GM18867 (cell line): ENCODE results near the gene BMPR2.
"Not testable (repeated sequence)": the region's sequence is repeated elsewhere in the genome, so short reads cannot be mapped to it uniquely, and the experiment has no call there.

Source experiments
- ATAC-seq: cut with Tn5 transposase; IDR thresholded peaks from one replicate; pipeline ENCODE4 v1.9.1; 2021; ENCODE audit warnings: mild to moderate bottlenecking, moderate library complexity; ENCODE audit not compliant: unreplicated experiment

BMPR2 gene

DNA sequence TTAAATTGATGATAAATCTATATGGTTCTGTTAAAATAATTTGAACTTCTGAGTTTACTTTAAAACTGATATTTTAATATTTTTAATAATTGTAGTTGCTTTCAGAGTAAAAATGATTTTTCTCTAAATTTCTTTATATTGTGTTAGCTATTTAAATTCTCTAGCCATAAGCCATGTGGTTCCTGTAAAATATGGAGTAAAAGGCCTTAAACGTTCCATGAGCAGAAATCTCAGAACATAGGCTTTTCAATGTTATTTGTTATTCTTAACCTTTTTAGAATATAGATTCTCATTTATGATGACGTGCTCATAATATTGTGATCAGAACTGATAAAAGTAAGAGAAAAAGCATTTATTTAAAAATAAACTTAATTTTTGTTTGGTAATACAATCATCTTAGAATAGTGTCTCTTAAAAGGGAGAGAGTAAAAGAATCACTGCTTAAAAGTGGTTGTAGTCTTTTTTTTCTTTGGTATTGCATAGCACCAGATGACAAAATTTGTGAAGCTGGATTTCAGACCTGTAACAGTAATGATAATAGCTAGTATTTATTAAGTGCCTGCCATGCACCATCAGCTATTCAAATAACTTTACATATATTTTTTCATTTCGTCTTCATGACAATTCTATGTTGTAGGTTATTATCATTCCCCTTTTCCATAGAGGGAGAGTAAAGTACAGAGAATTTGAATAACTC, 2.7 kb downstream of the BMPR2 start:
- no peak for ATAC-seq

DNA sequence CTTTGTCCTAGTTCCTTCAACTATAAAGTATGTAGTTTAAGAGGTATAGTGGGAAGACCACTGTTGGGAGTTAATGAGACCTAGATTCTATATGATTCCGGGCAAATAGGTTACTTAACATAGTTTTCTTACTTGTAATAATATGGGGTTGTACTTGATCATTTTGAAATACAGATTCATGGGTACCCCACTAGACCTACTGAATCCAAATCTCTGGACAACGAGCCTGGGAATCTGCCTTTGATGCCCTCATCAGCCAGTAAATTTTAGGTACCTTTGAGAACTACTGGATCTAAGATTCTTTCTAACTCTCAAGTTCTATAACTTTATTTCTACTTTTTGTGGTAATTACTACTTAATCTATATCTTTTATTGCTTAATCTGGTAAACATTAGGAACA, 6.6 kb downstream of the BMPR2 start:
- no peak for ATAC-seq

DNA sequence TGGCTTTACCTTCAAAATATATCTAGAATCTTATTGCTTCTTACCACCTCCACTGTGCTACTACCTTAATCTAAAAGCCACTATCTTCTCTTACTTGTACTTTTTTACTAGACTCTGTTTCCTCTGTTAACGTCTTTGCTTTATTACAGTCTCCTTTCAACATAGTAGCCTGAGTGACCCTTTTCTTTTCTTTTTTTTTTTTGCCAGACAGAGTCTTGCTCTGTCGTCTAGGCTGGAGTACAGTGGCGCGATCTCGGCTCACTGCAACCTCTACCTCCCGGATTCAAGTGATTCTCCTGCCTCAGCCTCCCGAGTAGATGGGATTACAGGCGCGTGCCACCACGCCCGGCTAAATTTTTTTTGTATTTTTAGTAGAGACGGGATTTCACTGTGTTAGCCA, 10.4 kb downstream of the BMPR2 start:
- not testable (repeated sequence) for ATAC-seq

DNA sequence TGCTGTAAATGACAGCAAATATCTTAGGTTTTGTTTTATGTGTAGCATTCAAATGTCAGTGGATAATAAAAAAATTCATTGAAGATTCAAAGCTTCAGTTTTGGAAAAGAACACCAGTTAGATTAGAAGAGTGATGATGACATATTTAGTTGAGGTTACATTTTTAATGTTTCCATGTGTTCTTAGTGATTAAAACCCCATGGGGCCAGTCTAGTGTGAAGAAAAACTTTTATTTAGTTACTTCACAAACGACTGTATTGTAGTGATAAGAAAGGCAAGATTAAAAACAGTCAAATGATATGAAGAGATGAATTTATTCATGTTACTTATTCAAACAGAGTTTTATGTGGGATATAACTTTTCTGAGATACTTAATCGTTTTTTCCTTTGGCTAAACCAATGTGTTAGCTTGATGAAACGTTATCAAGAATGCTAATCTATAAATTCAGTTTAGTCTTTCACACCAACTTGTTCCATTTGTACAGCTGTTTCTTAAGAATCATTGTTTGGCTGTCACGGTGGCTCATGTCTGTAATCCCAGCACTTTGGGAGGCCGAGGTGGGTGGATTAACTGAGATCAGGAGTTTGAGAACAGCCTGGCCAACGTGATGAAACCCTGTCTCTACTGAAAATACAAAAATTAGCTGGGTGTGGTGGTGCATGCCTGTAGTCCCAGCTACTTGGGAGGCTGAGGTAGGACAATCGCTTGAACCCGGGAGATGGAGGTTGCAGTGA, 11.6 kb downstream of the BMPR2 start:
- no peak for ATAC-seq

DNA sequence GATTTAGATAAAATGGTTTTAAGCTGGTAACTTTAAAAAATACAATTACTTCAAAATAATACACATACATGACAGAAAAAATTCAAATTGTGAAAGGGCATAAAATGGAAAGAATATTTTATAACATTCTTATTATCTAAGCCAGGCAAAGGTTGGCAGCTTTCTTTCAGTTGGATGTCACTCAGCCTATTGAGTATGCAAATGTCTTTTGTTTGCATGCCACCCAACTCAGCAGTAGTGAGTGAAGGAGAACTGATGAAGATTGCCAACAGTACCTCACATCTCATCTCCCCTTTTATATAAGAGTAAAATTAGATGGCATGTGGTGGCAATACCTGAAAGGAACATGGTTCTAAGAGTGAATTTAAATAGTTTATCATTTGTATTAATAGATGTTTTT, 24.8 kb downstream of the BMPR2 start:
- ATAC-seq = no peak

DNA sequence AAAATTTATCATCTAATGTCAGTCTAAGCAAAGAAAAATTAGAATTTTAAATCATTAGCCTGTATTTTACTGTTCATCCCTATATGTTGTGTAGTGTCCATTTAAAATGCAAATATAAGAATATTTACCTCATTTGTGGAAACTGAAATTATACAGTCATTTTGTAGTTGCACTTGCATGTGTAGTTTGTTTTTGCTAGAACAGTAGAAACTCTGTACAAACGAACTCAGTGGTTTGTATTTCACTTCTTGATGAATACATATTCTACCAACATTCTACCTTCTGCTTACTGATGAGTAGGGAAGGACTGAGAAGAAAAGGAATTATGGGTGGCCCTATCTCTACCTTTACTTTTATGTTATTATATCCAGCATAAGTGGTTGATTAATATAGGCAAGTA, 29.7 kb downstream of the BMPR2 start:
- ATAC-seq = no peak

DNA sequence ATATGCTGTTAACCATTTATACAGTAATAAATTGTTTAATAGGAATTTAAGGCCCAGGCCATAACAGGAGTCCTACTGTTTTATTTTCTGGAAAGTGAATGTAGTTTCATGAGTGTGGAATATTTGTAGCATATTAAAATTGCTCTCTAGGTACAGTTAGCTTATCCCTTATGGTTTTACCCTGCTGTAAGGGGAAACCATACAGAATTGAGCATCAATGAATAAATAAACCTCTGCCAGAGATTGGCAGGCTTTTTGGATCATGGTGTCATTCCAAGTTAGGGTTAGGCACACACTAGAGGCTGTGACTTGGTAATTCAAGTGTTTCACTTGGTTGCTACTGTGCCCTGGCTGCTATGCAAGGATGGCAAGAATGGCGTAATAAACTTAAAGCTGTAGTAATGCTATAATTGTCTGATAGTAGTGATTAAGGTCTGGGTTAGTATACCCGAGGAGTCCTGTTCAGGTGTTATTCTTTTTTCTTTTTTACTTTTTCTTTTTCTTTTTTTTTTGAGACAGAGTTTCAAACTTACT, 30.4 kb downstream of the BMPR2 start:
- no peak for ATAC-seq

DNA sequence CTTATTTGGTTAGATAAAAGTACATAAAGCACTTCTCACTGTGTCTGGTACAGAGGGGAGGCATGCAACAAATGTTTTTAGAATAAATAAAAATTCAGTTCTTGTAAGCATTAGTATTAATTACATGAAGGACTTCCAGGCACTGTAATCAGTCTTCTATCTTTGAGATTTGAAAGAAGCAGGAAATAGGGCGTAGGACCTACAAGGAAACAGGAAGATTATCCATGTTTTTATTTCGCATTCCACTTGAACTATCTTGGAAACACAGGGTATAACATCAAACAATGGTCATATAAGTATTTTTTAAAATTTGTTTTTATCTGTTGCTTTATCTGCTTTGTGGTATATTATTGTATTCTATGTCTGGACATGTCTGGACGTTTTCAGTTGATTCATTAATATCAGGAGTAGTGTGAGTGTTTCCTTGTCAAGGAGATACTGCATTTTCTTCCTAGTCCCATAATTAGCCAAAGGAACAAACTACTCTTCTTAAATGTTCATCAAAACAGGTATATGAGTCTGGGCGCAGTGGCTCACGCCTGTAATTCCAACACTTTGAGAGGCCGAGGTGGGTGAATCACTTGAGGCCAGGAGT, 32.5 kb downstream of the BMPR2 start:
- ATAC-seq = no peak

DNA sequence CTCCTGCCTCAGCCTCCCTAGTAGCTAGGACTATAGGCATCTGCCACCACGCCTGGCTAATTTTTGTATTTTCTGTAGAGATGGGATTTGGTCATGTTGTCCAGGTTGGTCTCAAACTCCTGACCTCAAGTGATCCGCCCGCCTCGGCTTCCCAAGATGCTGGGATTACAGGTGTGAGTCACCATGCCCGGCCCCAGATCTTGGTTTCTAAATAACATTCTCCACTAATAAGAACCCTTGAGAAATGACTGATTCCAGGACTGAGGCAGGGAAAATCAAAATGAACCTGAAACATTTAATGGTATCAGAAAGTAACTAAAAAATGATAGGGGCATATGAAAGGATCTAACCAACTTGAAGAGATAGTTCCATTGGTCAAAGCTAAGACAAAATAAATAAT, 34.0 kb downstream of the BMPR2 start:
- no peak for ATAC-seq

DNA sequence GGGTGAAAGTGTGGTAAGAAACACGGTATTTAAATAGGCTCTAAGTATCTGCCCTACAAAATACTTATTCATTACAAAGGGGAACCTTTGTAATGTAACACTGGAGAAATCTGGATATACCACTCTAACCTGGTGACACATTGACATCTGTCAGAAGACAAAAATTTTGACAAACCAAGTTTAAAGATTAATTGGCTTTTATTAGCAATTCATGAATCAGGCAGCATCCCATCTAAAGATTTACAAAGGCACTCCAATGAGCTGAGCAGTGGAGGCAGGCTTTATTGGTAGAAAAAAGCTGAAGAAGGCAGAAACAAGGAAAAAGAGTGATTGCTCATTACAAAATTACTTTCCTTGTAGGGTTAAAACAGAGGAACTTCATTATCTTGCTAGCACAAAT, 35.0 kb downstream of the BMPR2 start:
- no peak for ATAC-seq

DNA sequence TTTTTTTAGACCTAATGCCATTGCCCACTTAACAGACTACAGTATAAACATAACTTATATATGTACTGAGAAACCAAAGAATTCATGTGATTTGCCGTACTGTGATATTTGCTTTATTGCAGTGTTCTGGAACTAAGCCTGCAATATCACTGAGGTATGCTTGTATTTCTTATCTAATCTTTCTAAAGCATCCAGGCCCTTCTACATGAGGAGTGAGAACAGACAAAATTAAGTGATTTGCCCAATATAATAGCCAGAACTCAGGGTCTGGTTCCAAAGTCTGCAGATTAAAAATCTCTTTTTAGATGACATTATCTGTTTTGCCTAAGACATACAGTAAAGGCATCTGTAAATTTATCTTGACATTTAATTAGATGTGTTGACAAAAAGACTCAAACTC, 41.9 kb downstream of the BMPR2 start:
- ATAC-seq = no peak

DNA sequence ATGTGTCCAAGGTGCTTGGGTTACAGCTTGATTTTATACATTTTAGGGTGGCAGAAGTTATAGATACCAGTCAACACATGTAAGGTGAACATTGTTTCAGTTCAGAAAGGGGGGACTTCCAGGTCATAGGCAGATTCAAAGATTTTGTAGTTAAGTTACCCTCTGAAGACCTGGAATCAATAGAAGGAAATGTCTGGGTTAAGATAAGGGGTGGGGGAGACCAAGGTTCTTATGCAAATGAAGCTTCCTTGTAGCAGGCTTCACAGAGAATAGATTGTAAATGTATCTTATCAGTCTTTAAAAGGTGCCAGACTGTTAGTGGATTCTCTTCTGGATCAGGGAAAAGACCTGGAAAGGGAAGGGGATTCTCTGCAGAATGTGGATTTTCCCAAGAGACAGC, 42.4 kb downstream of the BMPR2 start:
- no peak for ATAC-seq

DNA sequence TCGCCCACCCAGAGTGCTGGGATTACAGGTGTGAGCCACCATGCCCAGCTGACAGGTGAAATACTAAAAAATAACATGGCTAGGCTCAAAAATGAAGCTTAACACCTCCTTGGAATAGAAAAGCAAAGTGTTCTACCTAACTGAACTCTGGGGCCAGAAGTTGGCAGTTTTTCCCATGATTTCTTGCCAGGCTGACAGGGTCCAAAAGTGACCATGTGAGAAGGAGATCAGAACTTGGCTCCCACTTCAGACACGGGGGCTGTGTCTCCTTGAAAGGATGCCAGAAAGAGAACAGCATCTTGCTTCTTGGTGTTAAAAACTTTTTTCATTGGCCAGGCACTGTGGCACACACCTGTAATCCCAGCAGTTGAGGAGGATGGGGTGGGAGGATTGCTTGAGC, 47.0 kb downstream of the BMPR2 start:
- ATAC-seq = no peak

DNA sequence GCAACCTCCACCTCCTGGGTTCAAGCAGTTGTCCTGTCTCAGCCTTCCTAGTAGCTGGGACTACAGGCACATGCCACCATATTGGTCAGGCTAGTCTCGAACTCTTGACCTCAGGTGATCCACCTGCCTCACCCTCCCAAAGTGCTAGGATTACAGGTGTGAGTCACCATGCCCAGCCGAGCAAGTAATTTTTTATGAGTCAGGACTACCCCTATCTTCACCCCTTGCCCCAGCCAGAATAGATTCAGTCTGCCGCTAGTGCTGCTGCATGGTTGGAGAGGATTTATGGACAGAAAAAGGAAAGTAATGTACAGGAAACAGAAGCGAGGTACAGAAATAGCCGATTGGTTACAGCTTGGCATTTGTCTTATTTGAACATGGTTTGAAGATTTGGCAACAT, 48.9 kb downstream of the BMPR2 start:
- no peak for ATAC-seq

DNA sequence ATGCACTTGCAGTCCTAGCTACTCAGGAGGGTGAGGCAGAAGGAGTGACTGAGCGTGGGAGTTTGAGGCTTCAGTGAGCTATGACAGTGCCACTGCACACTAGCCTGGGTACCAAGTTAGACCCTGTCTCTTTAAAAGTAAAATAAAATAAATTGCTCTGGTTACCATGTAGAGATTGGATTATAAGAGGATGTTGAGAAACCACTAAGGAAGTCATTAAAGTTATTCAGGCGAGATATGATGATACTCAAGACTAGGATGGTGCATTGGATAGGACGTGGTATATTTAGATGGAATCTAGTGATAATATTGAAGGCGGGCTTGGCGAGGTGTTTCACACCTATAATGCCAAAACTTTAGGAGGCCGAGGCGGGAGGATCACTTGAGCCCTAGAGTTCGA, 50.6 kb downstream of the BMPR2 start:
- ATAC-seq = no peak

DNA sequence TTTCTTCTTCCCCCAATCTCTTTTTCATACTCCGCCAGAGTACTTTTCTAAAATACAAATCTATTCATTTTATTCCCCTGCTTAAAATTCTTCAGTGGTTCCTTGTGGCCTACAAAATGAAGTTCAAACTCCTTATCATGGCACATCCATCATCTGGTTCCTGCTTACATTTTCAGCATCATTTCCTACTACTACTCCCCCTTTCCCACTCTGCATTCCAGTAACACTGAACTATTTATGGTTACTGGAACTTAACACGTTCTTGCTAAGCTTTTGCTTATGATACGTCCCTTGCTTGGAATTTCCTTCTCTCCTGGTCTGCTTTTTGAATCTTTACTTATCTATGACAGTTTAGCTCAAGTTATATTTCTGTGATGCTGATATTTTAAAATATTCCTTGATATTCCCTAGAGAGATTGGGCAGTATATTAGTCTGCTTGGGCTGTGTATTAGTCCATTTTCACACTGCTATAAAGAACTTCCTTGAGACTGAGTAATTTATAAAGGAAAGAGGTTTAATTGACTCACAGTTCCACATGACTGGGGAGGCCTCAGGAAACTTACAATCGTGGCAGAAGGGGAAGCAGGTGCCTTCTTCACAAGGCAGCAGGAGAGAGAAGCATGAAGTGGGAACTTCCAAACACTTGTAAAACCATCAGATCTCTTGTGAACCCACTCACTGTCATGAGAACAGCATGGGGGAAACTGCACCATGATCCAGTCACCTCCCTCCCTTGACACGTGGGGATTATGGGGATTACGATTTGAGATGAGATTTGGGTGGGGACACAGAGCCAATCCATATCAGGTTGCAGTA, 53.2 kb downstream of the BMPR2 start:
- ATAC-seq = no peak

DNA sequence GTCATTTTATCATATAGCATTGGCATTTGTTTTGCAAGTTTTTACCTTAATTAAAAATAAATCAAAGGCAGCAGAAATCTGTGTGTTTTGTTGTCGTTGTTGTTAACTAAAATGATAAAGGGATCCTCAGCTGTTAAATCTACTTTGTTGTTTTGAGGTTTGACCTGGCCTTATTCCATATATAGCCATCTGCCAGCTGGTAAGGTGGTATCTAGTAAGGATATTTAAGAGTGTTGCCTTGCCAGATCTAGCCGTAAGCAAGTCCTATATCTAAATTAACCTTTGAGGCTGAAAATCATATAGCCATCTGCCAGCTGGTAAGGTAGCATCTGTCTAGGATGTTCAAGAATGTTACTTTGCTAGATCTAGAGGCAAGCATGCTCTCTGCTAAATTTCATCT, 56.6 kb downstream of the BMPR2 start:
- ATAC-seq = no peak

DNA sequence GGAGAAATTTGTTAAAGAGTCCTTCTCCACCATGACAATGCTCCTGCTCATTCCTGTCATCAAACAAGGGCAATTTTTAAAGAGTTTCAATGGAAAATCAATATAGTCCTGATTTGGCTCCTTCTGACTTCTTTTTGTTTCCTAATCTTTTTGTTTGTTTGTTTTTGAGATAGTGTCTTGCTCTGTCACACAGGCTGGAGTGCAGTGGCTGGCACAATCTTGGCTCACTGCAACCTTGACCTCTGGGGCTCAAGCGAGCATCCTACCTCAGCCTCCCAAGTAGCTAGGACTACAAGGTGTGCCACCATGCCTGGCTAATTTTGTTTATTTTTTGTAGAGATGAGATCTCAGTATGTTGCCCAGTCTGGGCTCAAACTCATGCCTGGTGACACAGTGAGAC, 58.3 kb downstream of the BMPR2 start:
- no peak for ATAC-seq

DNA sequence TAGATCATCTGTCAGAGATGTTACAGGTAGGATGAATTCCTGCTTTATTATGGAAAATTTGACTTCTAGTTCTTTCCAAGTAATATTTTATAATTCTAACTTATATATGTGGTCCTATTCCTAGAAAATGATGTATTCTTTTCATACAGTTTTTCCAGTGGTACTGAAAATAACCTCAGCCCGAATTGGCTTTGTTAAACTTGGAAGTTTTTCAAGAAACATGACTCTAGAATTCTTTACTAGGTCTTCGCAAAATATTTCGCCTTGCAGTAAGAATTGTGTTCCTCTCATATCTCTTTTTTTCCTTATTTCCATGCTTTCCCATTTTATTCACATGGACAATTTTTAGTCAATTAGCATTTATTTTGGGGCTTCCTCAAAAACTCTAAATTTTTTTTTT, 60.5 kb downstream of the BMPR2 start:
- ATAC-seq = no peak

DNA sequence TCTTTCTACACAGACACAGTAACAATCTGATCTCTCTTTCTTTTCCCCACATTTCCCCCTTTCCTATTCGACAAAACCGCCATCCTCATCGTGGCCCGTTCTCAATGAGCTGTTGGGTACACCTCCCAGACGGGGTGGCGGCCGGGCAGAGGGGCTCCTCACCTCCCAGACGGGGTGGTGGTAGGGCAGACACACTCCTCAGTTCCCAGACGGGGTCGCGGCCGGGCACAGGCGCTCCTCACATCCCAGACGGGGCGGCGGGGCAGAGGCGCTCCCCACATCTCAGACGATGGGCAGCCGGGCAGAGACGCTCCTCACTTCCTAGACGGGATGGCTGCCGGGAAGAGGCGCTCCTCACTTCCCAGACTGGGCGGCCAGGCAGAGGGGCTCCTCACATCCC, 64.0 kb downstream of the BMPR2 start:
- ATAC-seq = not testable (repeated sequence)

DNA sequence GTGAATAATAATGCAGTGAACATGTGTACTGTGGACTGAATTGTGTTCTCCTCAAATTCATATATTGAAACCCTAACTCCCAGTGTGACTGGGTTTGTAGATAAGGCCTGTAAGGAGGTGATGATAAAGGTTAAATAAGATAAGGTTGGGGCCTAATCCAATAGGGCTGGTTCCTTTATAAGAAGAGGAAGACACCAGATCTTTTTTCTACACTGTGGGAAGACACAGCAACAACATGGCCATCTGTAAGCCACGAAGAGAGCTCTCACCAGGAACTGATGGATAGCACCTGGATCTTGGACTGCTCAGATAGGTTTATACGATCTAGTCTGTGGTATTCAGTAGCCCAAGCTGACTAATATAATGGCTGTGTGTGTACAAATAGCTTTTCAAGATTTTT, 66.8 kb downstream of the BMPR2 start:
- no peak for ATAC-seq
